Caco-2 (cell line): ENCODE data around the gene ZNF554. TPM values are rescaled to one million over a fixed set of nuclear protein-coding genes. Genes with fewer than 3 reads are reported as not detected.

Source experiments
- BruUV-seq: library from RNA; stranded (reverse); fragments of 400-500 nt; replicated peaks from 2 replicates; lab custom pipeline; 2021; lab: Mats Ljungman, UMichigan
- CTCF ChIA-PET: fragments of 300-600 bp; sonication (Branson Sonifier 250); formaldehyde crosslinking; loops from one replicate; lab custom pipeline; 2022; ENCODE audit warnings: antibody characterized with exemption; lab: Charles Lee
- POLR2A ChIA-PET: fragments of 300-600 bp; sonication (Branson Sonifier 250); formaldehyde crosslinking; loops from one replicate; lab custom pipeline; 2022; ENCODE audit warnings: antibody characterized with exemption; lab: Charles Lee
- DNase-seq, 2 experiments: peaks; one replicate each; pipeline versions ENCODE4 v3.0.0 to v3.0.0-alpha.2; 2020 to 2022
- H3K27me3 ChIP-seq: replicated peaks from 2 replicates; pipeline ENCODE4 v1.6.0; 2011; ENCODE audit warnings: low read length; ENCODE audit not compliant: control insufficient read depth, insufficient read depth
- H3K36me3 ChIP-seq: 2 replicates; pipeline ENCODE4 v1.5.1; 2011; ENCODE audit warnings: low read length; ENCODE audit not compliant: control insufficient read depth, insufficient read depth
- H3K4me1 ChIP-seq: fragments of 250-450 bp; sonication (Bioruptor Pico); 2 replicates; pipeline ENCODE4 v1.5.1; 2020; ENCODE audit warnings: mild to moderate bottlenecking
- H3K4me3 ChIP-seq: 2 replicates; pipeline ENCODE4 v1.5.1; 2011; ENCODE audit warnings: low read depth, mild to moderate bottlenecking, control low read depth, low read length
- H3K9me3 ChIP-seq: fragments of 250-450 bp; sonication (Bioruptor Pico); 2 replicates; pipeline ENCODE4 v1.5.1; 2020; ENCODE audit warnings: mild to moderate bottlenecking, moderate library complexity
- H3K27ac Mint-ChIP-seq: one replicate; pipeline ENCODE4 v1.8.0; 2022; ENCODE audit warnings: mixed read lengths; ENCODE audit not compliant: unreplicated experiment
- H3K27me3 Mint-ChIP-seq: one replicate; pipeline ENCODE4 v1.8.0; 2022; ENCODE audit warnings: mixed read lengths; ENCODE audit not compliant: insufficient read depth, unreplicated experiment
- H3K36me3 Mint-ChIP-seq: one replicate; pipeline ENCODE4 v1.8.0; 2022; ENCODE audit warnings: mild to moderate bottlenecking, mixed read lengths; ENCODE audit not compliant: insufficient read depth, unreplicated experiment
- H3K4me1 Mint-ChIP-seq: one replicate; pipeline ENCODE4 v1.8.0; 2022; ENCODE audit warnings: low read depth, mixed read lengths; ENCODE audit not compliant: unreplicated experiment
- H3K4me3 Mint-ChIP-seq: one replicate; pipeline ENCODE4 v1.8.0; 2022; ENCODE audit warnings: mild to moderate bottlenecking, moderate library complexity, mixed read lengths; ENCODE audit not compliant: unreplicated experiment
- H3K9me3 Mint-ChIP-seq: one replicate; pipeline ENCODE4 v1.8.0; 2022; ENCODE audit warnings: mixed read lengths; ENCODE audit not compliant: unreplicated experiment
- intact Hi-C: fragments of 100-400 bp; cut with micrococcal nuclease; formaldehyde crosslinking; loops from one replicate; pipeline ENCODE4 v1.10.0; 2022; ENCODE audit not compliant: unreplicated experiment
- total RNA-seq: library from RNA; stranded (reverse); gene quantifications from 2 replicates; pipeline ENCODE4 v1.2.3, GENCODE V29; 2022
- TF ChIP-seq, protein P1 (sequence below), 2 experiments: fragments of 200-600 bp in 1 of 2; IDR thresholded peaks; 1 replicate in 1 of 2; 2 replicates in 1 of 2; pipeline versions ENCODE4 v1.5.1 to v1.8.0; 2011 to 2022; ENCODE audit warnings: antibody characterized with exemption in 1 of 2, control low read depth in 1 of 2, inconsistent platforms in 1 of 2, low read depth in 1 of 2, low read length in 1 of 2, mild to moderate bottlenecking in 1 of 2, moderate library complexity in 1 of 2; ENCODE audit not compliant: insufficient read depth in 1 of 2, severe bottlenecking in 1 of 2, unreplicated experiment in 1 of 2

Gene ZNF554
- total RNA-seq, 1 experiment from 2014 or later: 3.7 TPM

DNA sequence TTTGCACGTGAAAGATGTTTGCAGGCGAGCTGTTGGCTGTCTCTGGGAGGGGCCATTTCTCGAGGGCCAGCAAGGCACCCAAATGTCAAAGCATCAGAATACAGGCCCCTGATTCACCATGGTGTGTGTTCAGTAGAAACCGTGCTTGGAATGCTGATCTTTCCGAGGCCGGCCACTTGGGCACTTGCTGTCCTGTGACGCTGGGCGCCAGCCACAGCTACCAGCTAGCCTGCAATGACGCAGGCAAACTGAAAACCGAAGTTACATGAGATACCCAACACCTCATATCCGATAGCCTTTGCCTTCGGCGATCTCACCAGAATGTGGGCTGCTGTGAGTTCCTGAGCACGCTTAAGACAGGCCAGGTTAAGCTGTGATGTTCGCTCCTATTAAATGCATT lies 22.4 kb upstream of the ZNF554 start:
- Histone ChIP-seq H3K9me3 (no peaks in the 10 kb centered on the region), H3K4me3 (no peak overlapping the region), H3K4me1 (no peaks in the 10 kb centered on the region), H3K27me3 (no peaks in the 10 kb centered on the region), H3K36me3 (peaks cover 6% of the 10 kb centered on the region)
- intact Hi-C loops: no loop called here
- Mint-ChIP-seq H3K4me3 (no peak overlapping the region), H3K27ac (no peak overlapping the region), H3K4me1 (no peaks in the 10 kb centered on the region), H3K27me3 (no peaks in the 10 kb centered on the region), H3K36me3 (peaks cover 67% of the 10 kb centered on the region), H3K9me3 (no peaks in the 10 kb centered on the region)
- TF ChIP-seq, protein P1, sequence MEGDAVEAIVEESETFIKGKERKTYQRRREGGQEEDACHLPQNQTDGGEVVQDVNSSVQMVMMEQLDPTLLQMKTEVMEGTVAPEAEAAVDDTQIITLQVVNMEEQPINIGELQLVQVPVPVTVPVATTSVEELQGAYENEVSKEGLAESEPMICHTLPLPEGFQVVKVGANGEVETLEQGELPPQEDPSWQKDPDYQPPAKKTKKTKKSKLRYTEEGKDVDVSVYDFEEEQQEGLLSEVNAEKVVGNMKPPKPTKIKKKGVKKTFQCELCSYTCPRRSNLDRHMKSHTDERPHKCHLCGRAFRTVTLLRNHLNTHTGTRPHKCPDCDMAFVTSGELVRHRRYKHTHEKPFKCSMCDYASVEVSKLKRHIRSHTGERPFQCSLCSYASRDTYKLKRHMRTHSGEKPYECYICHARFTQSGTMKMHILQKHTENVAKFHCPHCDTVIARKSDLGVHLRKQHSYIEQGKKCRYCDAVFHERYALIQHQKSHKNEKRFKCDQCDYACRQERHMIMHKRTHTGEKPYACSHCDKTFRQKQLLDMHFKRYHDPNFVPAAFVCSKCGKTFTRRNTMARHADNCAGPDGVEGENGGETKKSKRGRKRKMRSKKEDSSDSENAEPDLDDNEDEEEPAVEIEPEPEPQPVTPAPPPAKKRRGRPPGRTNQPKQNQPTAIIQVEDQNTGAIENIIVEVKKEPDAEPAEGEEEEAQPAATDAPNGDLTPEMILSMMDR (IDR thresholded peaks at IDR 0.05; ENCODE audit: insufficient read depth in 1 of 2, low read depth in 1 of 2, low read length in 1 of 2, severe bottlenecking in 1 of 2, unreplicated experiment in 1 of 2): no peak
- no peak for DNase-seq
- ChIA-PET CTCF (no interaction called here), POLR2A (no interaction called here)
- BruUV-seq: no TSS peak

DNA sequence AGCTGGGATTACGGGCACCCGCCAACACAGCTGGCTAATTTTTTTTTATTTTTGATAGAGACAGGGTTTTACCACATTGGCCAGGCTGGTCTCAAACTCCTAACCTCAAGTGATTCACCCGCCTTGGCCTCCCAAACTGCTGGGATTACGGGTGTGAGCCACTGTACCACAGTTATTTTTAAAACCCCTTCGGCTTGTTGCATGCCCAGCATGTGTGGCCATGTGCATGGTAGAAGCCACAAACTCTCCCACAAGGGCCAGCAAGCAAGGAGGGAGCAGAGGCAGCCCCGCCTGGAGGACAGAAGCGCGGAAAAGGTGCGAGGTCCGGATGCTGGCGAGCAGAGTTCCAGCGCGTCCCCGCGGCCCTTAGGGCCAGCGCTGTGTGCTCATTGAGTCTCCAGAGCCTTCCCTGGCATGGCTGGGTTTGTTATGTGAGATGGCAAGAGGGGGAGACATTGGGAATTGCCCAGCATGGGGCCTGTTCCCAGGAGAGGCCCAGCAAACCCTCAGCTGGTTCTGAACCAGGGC lies 21.4 kb upstream of the ZNF554 start:
- TF ChIP-seq, protein P1 (IDR thresholded peaks at IDR 0.05; ENCODE audit: insufficient read depth in 1 of 2, low read depth in 1 of 2, low read length in 1 of 2, severe bottlenecking in 1 of 2, unreplicated experiment in 1 of 2): no peak
- Mint-ChIP-seq H3K27me3 (no peaks in the 10 kb centered on the region), H3K4me3 (no peak overlapping the region), H3K9me3 (no peaks in the 10 kb centered on the region), H3K27ac (no peak overlapping the region), H3K4me1 (no peaks in the 10 kb centered on the region), H3K36me3 (peaks cover 65% of the 10 kb centered on the region)
- ChIA-PET CTCF (no interaction called here), POLR2A (no interaction called here)
- BruUV-seq: no TSS peak
- Histone ChIP-seq H3K27me3 (no peaks in the 10 kb centered on the region), H3K36me3 (peaks cover 6% of the 10 kb centered on the region), H3K4me1 (no peaks in the 10 kb centered on the region), H3K4me3 (no peak overlapping the region), H3K9me3 (no peaks in the 10 kb centered on the region)
- intact Hi-C loops: no loop called here
- DNase-seq: no peak

DNA sequence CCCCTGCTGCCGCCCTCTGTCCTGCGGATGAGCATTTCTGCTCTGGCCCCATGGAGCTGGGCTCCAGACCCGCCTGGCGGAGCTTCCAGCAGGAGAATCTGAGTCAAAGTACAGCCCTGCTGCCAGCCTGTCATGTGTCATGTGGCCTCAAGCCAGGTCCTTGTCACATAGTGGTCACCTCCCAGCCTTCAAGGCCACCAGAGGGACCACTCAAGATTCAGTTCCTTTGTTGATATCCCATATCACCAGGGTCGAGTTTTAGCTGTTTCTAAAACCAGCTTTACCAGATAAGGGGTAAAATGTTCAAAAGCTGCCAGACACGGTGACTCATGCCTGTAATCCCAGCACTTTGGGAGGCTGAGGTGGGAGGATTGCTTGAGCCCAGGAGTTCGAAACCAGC lies 20.9 kb upstream of the ZNF554 start:
- no TSS peak for BruUV-seq
- H3K36me3 ChIP-seq: peaks cover 6% of the 10 kb centered on the region

More for the DNA sequence above, 20.9 kb upstream of the ZNF554 start:
- no peaks in the 10 kb centered on the region for H3K27me3 ChIP-seq
- POLR2A ChIA-PET: no interaction called here
- TF ChIP-seq, protein P1 (IDR thresholded peaks at IDR 0.05; ENCODE audit: insufficient read depth in 1 of 2, low read depth in 1 of 2, low read length in 1 of 2, severe bottlenecking in 1 of 2, unreplicated experiment in 1 of 2): no peak
- Mint-ChIP-seq H3K4me1 (no peaks in the 10 kb centered on the region), H3K9me3 (no peaks in the 10 kb centered on the region), H3K27me3 (no peaks in the 10 kb centered on the region), H3K4me3 (no peak overlapping the region), H3K36me3 (peaks cover 63% of the 10 kb centered on the region), H3K27ac (no peak overlapping the region)
- no peak overlapping the region for H3K4me3 ChIP-seq
- DNase-seq: no peak
- CTCF ChIA-PET: no interaction called here
- intact Hi-C loops: no loop called here
- no peaks in the 10 kb centered on the region for H3K4me1 ChIP-seq
- no peaks in the 10 kb centered on the region for H3K9me3 ChIP-seq
